Stomach (tissue), 4 donors: Measurements from ENCODE around the gene AADAT.

ENCODE experiments used
- POLR2A ChIP-seq, 4 donors: fragments of 450-650 bp; IDR thresholded peaks; one replicate each; pipeline ENCODE4 v1.6.1; 2016; ENCODE audit warnings: antibody characterized with exemption in 4 of 4, control low read depth in 2 of 4, mild to moderate bottlenecking in 1 of 4, moderate library complexity in 1 of 4
- TF ChIP-seq, protein P1 (sequence below), 7 experiments: fragments of 450-650 bp in 4 of 7; fragments of 200-600 bp in 3 of 7; sonication (generic) in 3 of 7; IDR thresholded peaks; one replicate each; pipeline ENCODE4 v1.5.1; 2016 to 2019; ENCODE audit warnings: antibody characterized with exemption in 7 of 7, control low read depth in 2 of 7, mild to moderate bottlenecking in 1 of 7

DNA sequence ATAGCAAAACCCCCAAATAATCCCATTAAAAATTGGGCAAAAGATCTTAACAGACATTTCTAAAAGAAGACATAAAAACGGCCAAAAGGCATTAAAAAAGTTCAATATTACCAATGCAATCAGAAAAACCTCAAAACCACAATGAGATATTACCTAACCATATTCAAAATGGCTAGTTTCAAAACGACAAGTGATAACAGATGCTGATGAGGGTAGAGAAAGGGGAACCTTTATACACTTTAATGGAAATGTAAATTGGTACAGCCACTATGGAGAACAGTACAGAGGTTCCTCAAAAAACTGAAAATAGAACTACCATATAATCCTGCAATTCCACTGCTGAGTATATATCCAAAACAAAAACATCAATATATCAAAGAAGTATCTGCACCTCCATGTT, 6.2 kb downstream of the AADAT start:
- no peak for TF ChIP-seq POLR2A (IDR thresholded peaks at IDR 0.05)
- TF ChIP-seq, protein P1, sequence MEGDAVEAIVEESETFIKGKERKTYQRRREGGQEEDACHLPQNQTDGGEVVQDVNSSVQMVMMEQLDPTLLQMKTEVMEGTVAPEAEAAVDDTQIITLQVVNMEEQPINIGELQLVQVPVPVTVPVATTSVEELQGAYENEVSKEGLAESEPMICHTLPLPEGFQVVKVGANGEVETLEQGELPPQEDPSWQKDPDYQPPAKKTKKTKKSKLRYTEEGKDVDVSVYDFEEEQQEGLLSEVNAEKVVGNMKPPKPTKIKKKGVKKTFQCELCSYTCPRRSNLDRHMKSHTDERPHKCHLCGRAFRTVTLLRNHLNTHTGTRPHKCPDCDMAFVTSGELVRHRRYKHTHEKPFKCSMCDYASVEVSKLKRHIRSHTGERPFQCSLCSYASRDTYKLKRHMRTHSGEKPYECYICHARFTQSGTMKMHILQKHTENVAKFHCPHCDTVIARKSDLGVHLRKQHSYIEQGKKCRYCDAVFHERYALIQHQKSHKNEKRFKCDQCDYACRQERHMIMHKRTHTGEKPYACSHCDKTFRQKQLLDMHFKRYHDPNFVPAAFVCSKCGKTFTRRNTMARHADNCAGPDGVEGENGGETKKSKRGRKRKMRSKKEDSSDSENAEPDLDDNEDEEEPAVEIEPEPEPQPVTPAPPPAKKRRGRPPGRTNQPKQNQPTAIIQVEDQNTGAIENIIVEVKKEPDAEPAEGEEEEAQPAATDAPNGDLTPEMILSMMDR (IDR thresholded peaks at IDR 0.05): no peak
